Sigmoid colon (tissue), 7 donors: ENCODE data around the gene PTGDR2. TPM values are rescaled to one million over a fixed set of nuclear protein-coding genes. Genes with fewer than 3 reads are reported as not detected.

ENCODE experiments used
- DNase-seq: peaks from one replicate; pipeline ENCODE4 v3.0.0-alpha.2; 2019
- H3K27ac ChIP-seq, 4 donors: fragments of 200-600 bp; sonication (generic); one replicate each; pipeline ENCODE4 v1.5.1; 2016 to 2019; ENCODE audit warnings: mild to moderate bottlenecking in 1 of 4
- H3K27me3 ChIP-seq, 3 donors: fragments of 200-600 bp; sonication (generic); one replicate each; pipeline ENCODE4 v1.5.1; 2019; ENCODE audit warnings: mild to moderate bottlenecking in 1 of 3
- H3K36me3 ChIP-seq, 4 donors: fragments of 200-600 bp; sonication (generic); one replicate each; pipeline ENCODE4 v1.5.1; 2016 to 2019
- H3K4me1 ChIP-seq, 4 donors: fragments of 200-600 bp; sonication (generic); one replicate each; pipeline ENCODE4 v1.5.1; 2017 to 2019
- H3K4me3 ChIP-seq, 4 donors: fragments of 200-600 bp; sonication (generic); one replicate each; pipeline ENCODE4 v1.5.1; 2017 to 2019; ENCODE audit warnings: mild to moderate bottlenecking in 2 of 4, moderate library complexity in 1 of 4
- H3K9me3 ChIP-seq, 4 donors: fragments of 200-600 bp in 3 of 4; sonication (generic) in 3 of 4; one replicate each; pipeline versions ENCODE4 v1.5.1 to v1.6.1; 2013 to 2019
- EP300 ChIP-seq, 4 donors: sonication (generic); formaldehyde crosslinking; IDR thresholded peaks; one replicate each; pipeline ENCODE4 v1.6.1; 2017; ENCODE audit warnings: antibody characterized with exemption in 4 of 4
- POLR2A ChIP-seq, 2 donors: fragments of 450-650 bp; IDR thresholded peaks; one replicate each; pipeline ENCODE4 v1.6.1; 2016; ENCODE audit warnings: antibody characterized with exemption in 2 of 2, mild to moderate bottlenecking in 2 of 2, moderate library complexity in 2 of 2
- POLR2AphosphoS5 ChIP-seq, 4 donors: sonication (generic); formaldehyde crosslinking; IDR thresholded peaks; one replicate each; pipeline ENCODE4 v1.6.1; 2017; ENCODE audit warnings: antibody characterized with exemption in 4 of 4
- WGBS, 2 donors: extraction: QIAGEN DNeasy Blood & Tissue Kit; methylation state at CpG; one replicate each; pipeline ENCODE4 v1.1.7; 2013; 5-methylcytosine and 5-hydroxymethylcytosine counted together
- intact Hi-C: fragments of 100-400 bp; cut with DNase I; formaldehyde crosslinking; loops from one replicate; pipeline ENCODE4 v1.15.1; 2023
- polyA plus RNA-seq, 3 donors: library from polyadenylated mRNA; stranded (reverse); fragments of 200-250 nt; gene quantifications; one replicate each; pipeline ENCODE4 v1.2.3, GENCODE V29; 2013
- total RNA-seq, 4 donors: library from RNA; depleted of rRNA; stranded (reverse); fragments of >200 nt; gene quantifications; one replicate each; pipeline ENCODE4 v1.1.0, GENCODE V29; 2016
- TF ChIP-seq, protein P1 (sequence below), 4 experiments: fragments of 450-650 bp in 3 of 4; fragments of 200-600 bp in 1 of 4; IDR thresholded peaks; one replicate each; pipeline ENCODE4 v1.5.1; 2016 to 2019; ENCODE audit warnings: antibody characterized with exemption in 4 of 4, mild to moderate bottlenecking in 3 of 4, moderate library complexity in 2 of 4
- donor health status: healthy with polysubstance abuse.
- donor health status: Bipolar disorder and iron deficiency.
- donor health status: healthy.

The PTGDR2 gene
- total and polyA plus RNA-seq, 7 donors = 0.27 to 2.2 (median 0.77) TPM; not detected in 1

DNA sequence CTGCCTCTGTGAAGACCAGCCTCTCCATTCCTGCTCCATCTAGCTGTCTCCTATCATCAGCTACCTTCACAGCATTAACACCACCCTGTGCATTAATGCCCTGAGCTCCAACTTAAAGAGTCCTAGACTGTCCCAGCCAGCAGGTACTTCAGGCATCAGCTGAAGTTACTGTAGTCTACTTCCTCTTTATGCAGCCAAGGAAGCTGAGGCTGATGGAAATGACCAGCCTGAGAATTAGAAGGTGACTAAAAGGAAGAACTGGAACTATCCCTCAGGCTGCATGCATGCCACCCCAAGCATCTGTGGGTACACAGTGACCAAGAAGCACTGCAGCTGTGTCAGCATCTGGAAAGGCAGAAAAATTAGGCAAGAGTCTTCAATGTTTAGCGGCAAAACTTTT, 42.4 kb downstream of the PTGDR2 start:
- intact Hi-C loops = no loop called here
- Histone ChIP-seq H3K27ac (no peak overlapping the region), H3K36me3 (no peaks in the 10 kb centered on the region), H3K27me3 (no peaks in the 10 kb centered on the region), H3K4me1 (no peaks in the 10 kb centered on the region), H3K4me3 (no peak overlapping the region), H3K9me3 (peaks cover 6 to 13% (median 8%) of the 10 kb centered on the region in 4 donors)
- no peak for DNase-seq
- TF ChIP-seq POLR2AphosphoS5 (IDR thresholded peaks at IDR 0.05) (no peak), POLR2A (IDR thresholded peaks at IDR 0.05) (no peak), EP300 (IDR thresholded peaks at IDR 0.05) (no peak)
- TF ChIP-seq, protein P1, sequence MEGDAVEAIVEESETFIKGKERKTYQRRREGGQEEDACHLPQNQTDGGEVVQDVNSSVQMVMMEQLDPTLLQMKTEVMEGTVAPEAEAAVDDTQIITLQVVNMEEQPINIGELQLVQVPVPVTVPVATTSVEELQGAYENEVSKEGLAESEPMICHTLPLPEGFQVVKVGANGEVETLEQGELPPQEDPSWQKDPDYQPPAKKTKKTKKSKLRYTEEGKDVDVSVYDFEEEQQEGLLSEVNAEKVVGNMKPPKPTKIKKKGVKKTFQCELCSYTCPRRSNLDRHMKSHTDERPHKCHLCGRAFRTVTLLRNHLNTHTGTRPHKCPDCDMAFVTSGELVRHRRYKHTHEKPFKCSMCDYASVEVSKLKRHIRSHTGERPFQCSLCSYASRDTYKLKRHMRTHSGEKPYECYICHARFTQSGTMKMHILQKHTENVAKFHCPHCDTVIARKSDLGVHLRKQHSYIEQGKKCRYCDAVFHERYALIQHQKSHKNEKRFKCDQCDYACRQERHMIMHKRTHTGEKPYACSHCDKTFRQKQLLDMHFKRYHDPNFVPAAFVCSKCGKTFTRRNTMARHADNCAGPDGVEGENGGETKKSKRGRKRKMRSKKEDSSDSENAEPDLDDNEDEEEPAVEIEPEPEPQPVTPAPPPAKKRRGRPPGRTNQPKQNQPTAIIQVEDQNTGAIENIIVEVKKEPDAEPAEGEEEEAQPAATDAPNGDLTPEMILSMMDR (IDR thresholded peaks at IDR 0.05) = no peak
- 94 to 97% methylated on average over 1 of the region's 1 CpG for WGBS, 2 donors

DNA sequence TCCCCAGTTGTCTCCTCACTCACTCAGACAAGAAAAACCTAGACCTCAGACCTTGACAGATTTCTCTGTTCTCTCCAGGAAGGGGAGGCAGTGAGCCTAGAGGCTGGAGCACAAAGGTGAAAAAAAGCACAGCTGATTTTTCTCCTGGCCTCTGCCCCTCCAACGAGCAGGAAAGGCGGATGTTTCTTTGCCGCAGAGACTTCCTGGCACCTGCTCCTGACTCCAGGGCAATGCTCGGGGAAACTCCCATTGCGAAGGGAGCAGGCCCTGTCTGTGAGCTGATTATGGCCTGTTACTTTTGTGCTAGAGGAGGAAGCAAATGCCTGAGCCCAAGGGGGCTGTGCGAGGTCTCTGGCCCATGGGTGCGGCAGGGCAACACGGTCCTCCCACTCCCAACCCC, 45.2 kb downstream of the PTGDR2 start:
- H3K36me3 ChIP-seq = no peaks in the 10 kb centered on the region
- intact Hi-C loops = no loop called here
- no peaks in the 10 kb centered on the region for H3K9me3 ChIP-seq
- DNase-seq = no peak
- TF ChIP-seq, protein P1 (IDR thresholded peaks at IDR 0.05) = no peak
- TF ChIP-seq POLR2AphosphoS5 (IDR thresholded peaks at IDR 0.05) (no peak), POLR2A (IDR thresholded peaks at IDR 0.05) (no peak), EP300 (IDR thresholded peaks at IDR 0.05) (no peak)
- H3K4me1 ChIP-seq = no peaks in the 10 kb centered on the region
- H3K27ac ChIP-seq = no peak overlapping the region
- 9 to 26% methylated on average over 8 of the region's 8 CpGs for WGBS, 2 donors
- H3K4me3 ChIP-seq = no peak overlapping the region
- no peaks in the 10 kb centered on the region for H3K27me3 ChIP-seq

- Histone ChIP-seq H3K9me3 (no peaks in the 10 kb centered on the region), H3K36me3 (no peaks in the 10 kb centered on the region), H3K27ac (no peak overlapping the region), H3K4me1 (no peaks in the 10 kb centered on the region), H3K4me3 (no peak overlapping the region), H3K27me3 (no peaks in the 10 kb centered on the region)
- DNase-seq = no peak
- 95 to 96% methylated on average over 4 of the region's 4 CpGs for WGBS, 2 donors
- no peak for TF ChIP-seq POLR2AphosphoS5 (IDR thresholded peaks at IDR 0.05)
- TF ChIP-seq POLR2A (IDR thresholded peaks at IDR 0.05) = no peak
- TF ChIP-seq, protein P1 (IDR thresholded peaks at IDR 0.05) = no peak
- TF ChIP-seq EP300 (IDR thresholded peaks at IDR 0.05) = no peak
- intact Hi-C loops = no loop called here
Measured at GRCh38 chr11:60810151-60810550, 45.6 kb downstream of the PTGDR2 start.

DNA sequence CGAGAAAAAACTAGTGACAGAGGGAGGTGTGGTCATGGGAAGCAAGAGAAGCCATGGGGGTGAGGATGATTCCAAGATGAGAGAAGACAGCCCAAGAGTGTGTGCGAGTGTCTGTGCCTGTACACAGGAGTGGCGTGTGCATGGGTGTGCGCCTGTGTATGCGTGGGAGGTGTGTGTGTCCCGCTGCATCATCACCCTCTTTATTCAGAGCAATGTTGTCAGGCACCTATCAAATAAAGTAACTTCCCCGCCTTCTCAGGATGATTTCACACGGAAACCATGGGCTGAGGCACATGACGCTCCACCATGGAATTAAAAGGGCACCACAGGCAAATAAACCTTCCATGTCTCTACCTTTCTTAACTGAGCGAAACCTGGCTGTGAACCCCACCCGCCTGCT, 46.1 kb downstream of the PTGDR2 start:
- H3K27ac ChIP-seq = no peak overlapping the region
- H3K36me3 ChIP-seq = no peaks in the 10 kb centered on the region
- intact Hi-C loops = no loop called here
- H3K4me1 ChIP-seq = no peaks in the 10 kb centered on the region
- H3K27me3 ChIP-seq = no peaks in the 10 kb centered on the region
- TF ChIP-seq POLR2A (IDR thresholded peaks at IDR 0.05) = no peak
- no peak for TF ChIP-seq EP300 (IDR thresholded peaks at IDR 0.05)
- TF ChIP-seq, protein P1 (IDR thresholded peaks at IDR 0.05) = no peak
- no peak for TF ChIP-seq POLR2AphosphoS5 (IDR thresholded peaks at IDR 0.05)
- H3K9me3 ChIP-seq = no peaks in the 10 kb centered on the region
- WGBS, 2 donors = 92 to 93% methylated on average over 11 of the region's 11 CpGs
- H3K4me3 ChIP-seq = no peak overlapping the region
- DNase-seq = no peak

DNA sequence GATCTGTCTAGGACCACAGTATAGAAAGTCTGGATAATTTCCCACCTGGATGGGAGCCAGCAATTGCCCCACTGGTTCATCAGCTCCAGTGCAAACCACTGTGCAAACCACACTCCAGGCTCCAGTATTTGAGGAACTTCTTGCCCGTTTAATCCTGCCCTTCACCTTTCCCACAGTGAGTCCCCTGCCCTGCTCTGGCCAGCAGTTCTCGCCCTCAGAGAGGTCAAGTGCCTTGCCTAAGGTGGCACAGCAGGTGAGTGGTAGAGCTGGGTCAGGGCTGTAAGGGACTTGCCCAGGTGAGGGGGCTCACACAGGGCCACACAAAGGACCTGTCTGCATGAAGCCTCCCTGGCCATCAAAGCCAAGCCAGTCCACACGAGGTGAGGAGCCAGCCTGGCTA, 46.5 kb downstream of the PTGDR2 start:
- Histone ChIP-seq H3K9me3 (no peaks in the 10 kb centered on the region), H3K36me3 (no peaks in the 10 kb centered on the region), H3K4me3 (no peak overlapping the region), H3K27me3 (no peaks in the 10 kb centered on the region), H3K27ac (no peak overlapping the region), H3K4me1 (no peaks in the 10 kb centered on the region)
- intact Hi-C loops = no loop called here
- no peak for DNase-seq
- no peak for TF ChIP-seq POLR2A (IDR thresholded peaks at IDR 0.05)
- TF ChIP-seq EP300 (IDR thresholded peaks at IDR 0.05) = no peak
- TF ChIP-seq, protein P1 (IDR thresholded peaks at IDR 0.05) = no peak
- no peak for TF ChIP-seq POLR2AphosphoS5 (IDR thresholded peaks at IDR 0.05)
- 67 to 70% methylated on average over 3 of the region's 3 CpGs for WGBS, 2 donors
